CD4-positive, alpha-beta T cell treated with Interleukin-17A for 1 hour (primary cell): ENCODE data around the gene SAMD4A.

Source experiments
- DNase-seq: peaks from one replicate; pipeline ENCODE4 v3.0.0-alpha.2; 2020

SAMD4A gene

GRCh38 chr14:54566410-54567223, at the start of gene SAMD4A:
Gene SAMD4A (plus strand): TSS chr14:54567128. CDS start chr14:54567917, 789 bp downstream.
- peak; percentile 67 for DNase-seq

- DNase-seq: no peak
Measured at GRCh38 chr14:54524410-54524809, 42.5 kb upstream of the SAMD4A start.

- no peak for DNase-seq
Measured at GRCh38 chr14:54528973-54529372, 38.0 kb upstream of the SAMD4A start.

- DNase-seq: no peak
Measured at GRCh38 chr14:54529811-54530210, 37.1 kb upstream of the SAMD4A start.

- no peak for DNase-seq
Measured at GRCh38 chr14:54532111-54533012, 34.6 kb upstream of the SAMD4A start.

- no peak for DNase-seq
Measured at GRCh38 chr14:54533100-54533499, 33.8 kb upstream of the SAMD4A start.

GRCh38 chr14:54535126-54535525, 31.8 kb upstream of the SAMD4A start:
- DNase-seq: no peak

- DNase-seq: no peak
Measured at GRCh38 chr14:54535646-54536045, 31.3 kb upstream of the SAMD4A start.

GRCh38 chr14:54537651-54538050, 29.3 kb upstream of the SAMD4A start:
- DNase-seq: no peak

- DNase-seq: no peak
Measured at GRCh38 chr14:54538055-54538454, 28.9 kb upstream of the SAMD4A start.

GRCh38 chr14:54547583-54547982, 19.3 kb upstream of the SAMD4A start:
- DNase-seq: no peak

GRCh38 chr14:54548491-54548890, 18.4 kb upstream of the SAMD4A start:
- DNase-seq: no peak

- no peak for DNase-seq
Measured at GRCh38 chr14:54549862-54550261, 17.1 kb upstream of the SAMD4A start.

- no peak for DNase-seq
Measured at GRCh38 chr14:54550514-54550913, 16.4 kb upstream of the SAMD4A start.

GRCh38 chr14:54554401-54554800, 12.5 kb upstream of the SAMD4A start:
- no peak for DNase-seq

- DNase-seq: no peak
Measured at GRCh38 chr14:54555651-54556050, 11.3 kb upstream of the SAMD4A start.

GRCh38 chr14:54556535-54556934, 10.4 kb upstream of the SAMD4A start:
- DNase-seq: no peak

- DNase-seq: no peak
Measured at GRCh38 chr14:54562334-54562733, 4.6 kb upstream of the SAMD4A start.

GRCh38 chr14:54564071-54564867, 2.7 kb upstream of the SAMD4A start:
- peak; percentile 69 for DNase-seq

- DNase-seq: peak; percentile 61
Measured at GRCh38 chr14:54564868-54565784, 1.8 kb upstream of the SAMD4A start.

GRCh38 chr14:54565785-54566409, 1.0 kb upstream of the SAMD4A start:
- peak; percentile 88 for DNase-seq
